NT2/D1 (cell line): ENCODE data around the gene KRTAP1-1.

Experiments used
- SUZ12 ChIP-seq: IDR thresholded peaks from 2 replicates; pipeline ENCODE4 v1.6.1; 2011; ENCODE audit not compliant: insufficient read length, insufficient read depth; ENCODE audit errors: extremely low read depth
- YY1 ChIP-seq: IDR thresholded peaks from 2 replicates; pipeline ENCODE4 v1.6.1; 2011; ENCODE audit not compliant: insufficient read length, insufficient read depth
- ZNF274 ChIP-seq: IDR thresholded peaks from 2 replicates; pipeline ENCODE4 v1.6.1; 2011; ENCODE audit warnings: mild to moderate bottlenecking, low read depth, low read length

DNA sequence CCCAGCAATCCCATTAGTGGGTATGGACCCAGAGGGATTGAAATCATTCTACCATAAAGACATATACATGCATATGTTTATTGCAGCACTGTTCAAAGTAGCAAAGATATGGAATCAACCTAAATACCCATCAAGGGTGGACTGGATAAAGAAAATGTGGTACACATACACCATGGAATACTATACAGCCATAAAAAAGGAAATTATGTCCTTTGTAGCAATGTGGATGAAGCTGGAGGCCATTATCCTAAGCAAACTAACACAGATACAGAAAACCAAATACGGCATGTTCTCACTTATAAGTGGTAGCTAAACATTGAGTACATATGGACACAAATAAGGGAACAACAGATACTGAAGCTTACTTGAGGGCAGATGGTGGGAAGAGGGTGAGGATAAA lies 16.3 kb upstream of the KRTAP1-1 start:
- TF ChIP-seq YY1 (no peak), ZNF274 (no peak), SUZ12 (no peak)
